Caco-2 (cell line): ENCODE measurements around the gene RECQL. TPM values are rescaled to one million over a fixed set of nuclear protein-coding genes. Genes with fewer than 3 reads are reported as not detected.

Experiments
- BruUV-seq: library from RNA; stranded (reverse); fragments of 400-500 nt; replicated peaks from 2 replicates; lab custom pipeline; 2021; lab: Mats Ljungman, UMichigan
- CTCF ChIA-PET: fragments of 300-600 bp; sonication (Branson Sonifier 250); formaldehyde crosslinking; loops from one replicate; lab custom pipeline; 2022; ENCODE audit warnings: antibody characterized with exemption; lab: Charles Lee
- POLR2A ChIA-PET: fragments of 300-600 bp; sonication (Branson Sonifier 250); formaldehyde crosslinking; loops from one replicate; lab custom pipeline; 2022; ENCODE audit warnings: antibody characterized with exemption; lab: Charles Lee
- DNase-seq, 2 experiments: peaks; one replicate each; pipeline versions ENCODE4 v3.0.0 to v3.0.0-alpha.2; 2020 to 2022
- H3K27me3 ChIP-seq: replicated peaks from 2 replicates; pipeline ENCODE4 v1.6.0; 2011; ENCODE audit warnings: low read length; ENCODE audit not compliant: control insufficient read depth, insufficient read depth
- H3K36me3 ChIP-seq: 2 replicates; pipeline ENCODE4 v1.5.1; 2011; ENCODE audit warnings: low read length; ENCODE audit not compliant: control insufficient read depth, insufficient read depth
- H3K4me1 ChIP-seq: fragments of 250-450 bp; sonication (Bioruptor Pico); 2 replicates; pipeline ENCODE4 v1.5.1; 2020; ENCODE audit warnings: mild to moderate bottlenecking
- H3K4me3 ChIP-seq: 2 replicates; pipeline ENCODE4 v1.5.1; 2011; ENCODE audit warnings: low read depth, mild to moderate bottlenecking, control low read depth, low read length
- H3K9me3 ChIP-seq: fragments of 250-450 bp; sonication (Bioruptor Pico); 2 replicates; pipeline ENCODE4 v1.5.1; 2020; ENCODE audit warnings: mild to moderate bottlenecking, moderate library complexity
- H3K27ac Mint-ChIP-seq: one replicate; pipeline ENCODE4 v1.8.0; 2022; ENCODE audit warnings: mixed read lengths; ENCODE audit not compliant: unreplicated experiment
- H3K27me3 Mint-ChIP-seq: one replicate; pipeline ENCODE4 v1.8.0; 2022; ENCODE audit warnings: mixed read lengths; ENCODE audit not compliant: insufficient read depth, unreplicated experiment
- H3K36me3 Mint-ChIP-seq: one replicate; pipeline ENCODE4 v1.8.0; 2022; ENCODE audit warnings: mild to moderate bottlenecking, mixed read lengths; ENCODE audit not compliant: insufficient read depth, unreplicated experiment
- H3K4me1 Mint-ChIP-seq: one replicate; pipeline ENCODE4 v1.8.0; 2022; ENCODE audit warnings: low read depth, mixed read lengths; ENCODE audit not compliant: unreplicated experiment
- H3K4me3 Mint-ChIP-seq: one replicate; pipeline ENCODE4 v1.8.0; 2022; ENCODE audit warnings: mild to moderate bottlenecking, moderate library complexity, mixed read lengths; ENCODE audit not compliant: unreplicated experiment
- H3K9me3 Mint-ChIP-seq: one replicate; pipeline ENCODE4 v1.8.0; 2022; ENCODE audit warnings: mixed read lengths; ENCODE audit not compliant: unreplicated experiment
- CTCF ChIP-seq, 2 experiments: fragments of 200-600 bp in 1 of 2; IDR thresholded peaks; 1 replicate in 1 of 2; 2 replicates in 1 of 2; pipeline versions ENCODE4 v1.5.1 to v1.8.0; 2011 to 2022; ENCODE audit warnings: antibody characterized with exemption in 1 of 2, control low read depth in 1 of 2, inconsistent platforms in 1 of 2, low read depth in 1 of 2, low read length in 1 of 2, mild to moderate bottlenecking in 1 of 2, moderate library complexity in 1 of 2; ENCODE audit not compliant: insufficient read depth in 1 of 2, severe bottlenecking in 1 of 2, unreplicated experiment in 1 of 2
- intact Hi-C: fragments of 100-400 bp; cut with micrococcal nuclease; formaldehyde crosslinking; loops from one replicate; pipeline ENCODE4 v1.10.0; 2022; ENCODE audit not compliant: unreplicated experiment
- total RNA-seq: library from RNA; stranded (reverse); gene quantifications from 2 replicates; pipeline ENCODE4 v1.2.3, GENCODE V29; 2022

Gene RECQL
- total RNA-seq, 1 experiment from 2014 or later: 50.7 TPM

GRCh38 chr12:21521541-21521940 lies 20.1 kb upstream of the RECQL start:
- Mint-ChIP-seq H3K27me3 (no peaks in the 10 kb centered on the region), H3K27ac (no peak overlapping the region), H3K4me3 (no peak overlapping the region), H3K4me1 (peaks cover 38% of the 10 kb centered on the region), H3K9me3 (peaks cover 20% of the 10 kb centered on the region), H3K36me3 (peaks cover 5% of the 10 kb centered on the region)
- no peak for DNase-seq
- ChIA-PET POLR2A (no interaction called here), CTCF (no interaction called here)
- no peak for TF ChIP-seq CTCF (IDR thresholded peaks at IDR 0.05; ENCODE audit: insufficient read depth in 1 of 2, low read depth in 1 of 2, low read length in 1 of 2, severe bottlenecking in 1 of 2, unreplicated experiment in 1 of 2)
- H3K36me3 ChIP-seq: no peaks in the 10 kb centered on the region
- no TSS peak for BruUV-seq
- H3K9me3 ChIP-seq: no peaks in the 10 kb centered on the region
- no peak overlapping the region for H3K4me3 ChIP-seq
- H3K4me1 ChIP-seq: peaks cover 32% of the 10 kb centered on the region
- intact Hi-C loops: no loop called here
- no peaks in the 10 kb centered on the region for H3K27me3 ChIP-seq

GRCh38 chr12:21518451-21518850 lies 17.0 kb upstream of the RECQL start:
- H3K4me1 Mint-ChIP-seq: peaks cover 17% of the 10 kb centered on the region
- CTCF ChIA-PET: no interaction called here
- BruUV-seq: no TSS peak

GRCh38 chr12:21516281-21516680 lies 14.8 kb upstream of the RECQL start:
- no peaks in the 10 kb centered on the region for H3K27me3 ChIP-seq

More at GRCh38 chr12:21518451-21518850, 17.0 kb upstream of the RECQL start:
- no peaks in the 10 kb centered on the region for H3K9me3 ChIP-seq
- DNase-seq: no peak
- intact Hi-C loops: no loop called here
- H3K4me1 ChIP-seq: peaks cover 6% of the 10 kb centered on the region
- H3K27me3 Mint-ChIP-seq: no peaks in the 10 kb centered on the region
- POLR2A ChIA-PET: no interaction called here
- H3K4me3 Mint-ChIP-seq: no peak overlapping the region
- no peak overlapping the region for H3K4me3 ChIP-seq
- no peak for TF ChIP-seq CTCF (IDR thresholded peaks at IDR 0.05; ENCODE audit: insufficient read depth in 1 of 2, low read depth in 1 of 2, low read length in 1 of 2, severe bottlenecking in 1 of 2, unreplicated experiment in 1 of 2)
- H3K36me3 Mint-ChIP-seq: peaks cover 12% of the 10 kb centered on the region
- no peaks in the 10 kb centered on the region for H3K9me3 Mint-ChIP-seq
- H3K36me3 ChIP-seq: peaks cover 2% of the 10 kb centered on the region; the same call in 1 of the 2 replicates
- no peak overlapping the region for H3K27ac Mint-ChIP-seq
- H3K27me3 ChIP-seq: no peaks in the 10 kb centered on the region

More at GRCh38 chr12:21516281-21516680, 14.8 kb upstream of the RECQL start:
- Histone ChIP-seq H3K9me3 (no peaks in the 10 kb centered on the region), H3K36me3 (peaks cover 3% of the 10 kb centered on the region), H3K4me3 (no peak overlapping the region), H3K4me1 (no peaks in the 10 kb centered on the region)
- DNase-seq: no peak
- Mint-ChIP-seq H3K27me3 (no peaks in the 10 kb centered on the region), H3K27ac (no peak overlapping the region), H3K9me3 (no peaks in the 10 kb centered on the region), H3K4me3 (no peak overlapping the region), H3K36me3 (peaks cover 21% of the 10 kb centered on the region), H3K4me1 (peaks cover 5% of the 10 kb centered on the region)
- ChIA-PET POLR2A (no interaction called here), CTCF (no interaction called here)
- BruUV-seq: no TSS peak
- intact Hi-C loops: no loop called here
- no peak for TF ChIP-seq CTCF (IDR thresholded peaks at IDR 0.05; ENCODE audit: insufficient read depth in 1 of 2, low read depth in 1 of 2, low read length in 1 of 2, severe bottlenecking in 1 of 2, unreplicated experiment in 1 of 2)
